SU-DHL-6 (cell line): ENCODE data around the gene SLC25A44.

Experiments
- H2AFZ ChIP-seq: fragments of 200-600 bp; sonication (generic); 2 replicates; pipeline ENCODE4 v1.6.1; 2014; ENCODE audit warnings: low read depth, mild to moderate bottlenecking, moderate library complexity, mixed read lengths, antibody characterized with exemption, low read length; ENCODE audit not compliant: severe bottlenecking
- H3F3A ChIP-seq: fragments of 200-600 bp; shearing (Covaris generic); 2 replicates; pipeline ENCODE4 v1.6.0; 2016; ENCODE audit warnings: antibody characterized with exemption, mild to moderate bottlenecking; ENCODE audit not compliant: insufficient read depth
- H3K27ac ChIP-seq: fragments of 200-600 bp; sonication (generic); 2 replicates; pipeline ENCODE4 v1.5.1; 2016; ENCODE audit warnings: low read depth, mild to moderate bottlenecking, low read length, moderate library complexity, mixed read lengths
- H3K27me3 ChIP-seq: fragments of 200-600 bp; sonication (generic), shearing (Covaris generic); 2 replicates; pipeline ENCODE4 v1.6.0; 2014; ENCODE audit warnings: mild to moderate bottlenecking, low read length
- H3K36me3 ChIP-seq: fragments of 200-600 bp; sonication (generic); 2 replicates; pipeline ENCODE4 v1.6.1; 2014; ENCODE audit warnings: mild to moderate bottlenecking, low read length, mixed read lengths
- H3K4me2 ChIP-seq: fragments of 300-600, 200-600 bp; shearing (Covaris generic), sonication (generic); 2 replicates; pipeline ENCODE4 v1.6.0; 2014; ENCODE audit warnings: low read length, low read depth, mild to moderate bottlenecking; ENCODE audit not compliant: poor library complexity, severe bottlenecking
- H3K4me3 ChIP-seq: fragments of 200-600 bp; sonication (generic); 2 replicates; pipeline ENCODE4 v1.5.1; 2014; ENCODE audit warnings: antibody characterized with exemption, low read length, mild to moderate bottlenecking, mixed read lengths; ENCODE audit not compliant: insufficient read depth, poor library complexity, severe bottlenecking
- H3K79me2 ChIP-seq: fragments of 200-600 bp; sonication (generic); 2 replicates; pipeline ENCODE4 v1.6.1; 2014; ENCODE audit warnings: mild to moderate bottlenecking, low read length, moderate library complexity; ENCODE audit not compliant: insufficient read depth
- H3K9ac ChIP-seq: fragments of 200-600 bp; sonication (generic); 2 replicates; pipeline ENCODE4 v1.7.0; 2014; ENCODE audit warnings: mild to moderate bottlenecking, low read length
- H3K9me2 ChIP-seq: fragments of 200-600 bp; sonication (generic); replicated peaks from 2 replicates; pipeline ENCODE4 v1.6.1; 2014; ENCODE audit warnings: low read length; ENCODE audit not compliant: insufficient read depth
- H3K9me3 ChIP-seq: fragments of 200-600 bp; sonication (generic); 2 replicates; pipeline ENCODE4 v1.6.1; 2014; ENCODE audit warnings: low read length, mixed read lengths; ENCODE audit not compliant: insufficient read depth
- H4K20me1 ChIP-seq: fragments of 200-600 bp; sonication (generic); 2 replicates; pipeline ENCODE4 v1.6.1; 2014; ENCODE audit warnings: low read depth, mild to moderate bottlenecking, antibody characterized with exemption, low read length, moderate library complexity, mixed read lengths
- CTCF ChIP-seq: fragments of 200-600 bp; sonication (generic); IDR thresholded peaks from one replicate; pipeline ENCODE4 v1.5.1; 2017; ENCODE audit warnings: antibody characterized with exemption, mild to moderate bottlenecking, low read length, moderate library complexity; ENCODE audit not compliant: insufficient read depth, poor library complexity, severe bottlenecking
- EZH2phosphoT487 ChIP-seq: fragments of 200-600 bp; sonication (generic), shearing (Covaris generic); conservative IDR thresholded peaks from 2 replicates; pipeline ENCODE4 v1.6.1; 2018; ENCODE audit warnings: mild to moderate bottlenecking, antibody characterized with exemption, low read length, moderate library complexity, mixed read lengths

Gene SLC25A44

GRCh38 chr1:156232201-156232894 lies 38.4 kb downstream of the SLC25A44 start:
- no peaks in the 10 kb centered on the region for H3K36me3 ChIP-seq
- H3K4me2 ChIP-seq: no peak overlapping the region
- no peak overlapping the region for H3K27ac ChIP-seq
- H3F3A ChIP-seq: no peaks in the 10 kb centered on the region
- H3K4me3 ChIP-seq: no peak overlapping the region
- H3K9me2 ChIP-seq: no peaks in the 10 kb centered on the region
- TF ChIP-seq CTCF (no peak), EZH2phosphoT487 (no peak)
- no peaks in the 10 kb centered on the region for H3K27me3 ChIP-seq
- no peaks in the 10 kb centered on the region for H3K9me3 ChIP-seq
- no peak overlapping the region for H2AFZ ChIP-seq
- H3K9ac ChIP-seq: no peak overlapping the region
- no peaks in the 10 kb centered on the region for H3K79me2 ChIP-seq
- no peaks in the 10 kb centered on the region for H4K20me1 ChIP-seq

- Histone ChIP-seq H2AFZ (no peak overlapping the region), H3K36me3 (no peaks in the 10 kb centered on the region), H3K9ac (no peak overlapping the region), H3K9me3 (no peaks in the 10 kb centered on the region), H3F3A (no peaks in the 10 kb centered on the region), H3K79me2 (no peaks in the 10 kb centered on the region), H3K27me3 (no peaks in the 10 kb centered on the region), H4K20me1 (no peaks in the 10 kb centered on the region), H3K4me3 (no peak overlapping the region), H3K9me2 (no peaks in the 10 kb centered on the region), H3K4me2 (no peak overlapping the region), H3K27ac (no peak overlapping the region)
- TF ChIP-seq EZH2phosphoT487: no peak
- no peak for TF ChIP-seq CTCF
These were observed 39.7 kb downstream of the SLC25A44 start for GRCh38 chr1:156233426-156234127.

- no peaks in the 10 kb centered on the region for H3K36me3 ChIP-seq
- TF ChIP-seq EZH2phosphoT487: no peak
- no peak for TF ChIP-seq CTCF
- no peak overlapping the region for H3K27ac ChIP-seq
These were observed 42.3 kb downstream of the SLC25A44 start for GRCh38 chr1:156236164-156236563.

More at GRCh38 chr1:156236164-156236563, 42.3 kb downstream of the SLC25A44 start:
- Histone ChIP-seq H3K9me2 (no peaks in the 10 kb centered on the region), H3K27me3 (no peaks in the 10 kb centered on the region), H3K4me3 (no peak overlapping the region), H3K4me2 (no peak overlapping the region), H3F3A (no peaks in the 10 kb centered on the region), H4K20me1 (no peaks in the 10 kb centered on the region), H3K9ac (no peak overlapping the region), H3K9me3 (no peaks in the 10 kb centered on the region), H3K79me2 (no peaks in the 10 kb centered on the region), H2AFZ (no peak overlapping the region)
